GM18951 (cell line): Measurements from ENCODE around the gene DOCK1.
"Not testable (repeated sequence)": the region's sequence is repeated elsewhere in the genome, so short reads cannot be mapped to it uniquely, and the experiment has no call there.

Experiments used
- POLR2A ChIP-seq: IDR thresholded peaks from 4 replicates; pipeline ENCODE4 v1.6.1; 2011; ENCODE audit warnings: mild to moderate bottlenecking; ENCODE audit not compliant: insufficient read length, insufficient read depth; ENCODE audit errors: extremely low read depth
- in situ Hi-C: fragments of 300-500 bp; cut with MboI; formaldehyde crosslinking; loops from one replicate; pipeline ENCODE4 v1.12.0; 2022; ENCODE audit warnings: low sequenced_read_pairs, mixed read lengths, inconsistent platforms; ENCODE audit not compliant: unreplicated experiment

DOCK1 gene

DNA sequence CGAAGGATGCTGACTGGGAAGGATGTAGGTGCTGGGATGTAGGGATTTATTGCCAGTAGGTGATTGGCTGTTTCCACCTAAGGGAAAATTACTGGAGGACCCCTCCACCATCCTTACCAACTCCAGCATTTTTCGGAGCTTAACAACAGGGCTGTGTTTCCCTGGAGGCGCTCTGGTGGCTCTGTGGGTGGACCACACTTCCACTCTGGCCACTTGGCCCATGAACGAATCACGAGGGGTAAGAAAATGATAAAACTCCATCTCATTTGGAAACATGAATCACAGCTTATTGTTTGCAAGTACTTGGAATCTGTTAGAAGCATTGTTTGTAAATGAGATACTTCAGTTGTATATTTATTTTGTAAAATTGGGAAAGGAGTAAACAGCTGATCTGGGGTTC is 3.0 kb downstream of the DOCK1 start:
- no peak for TF ChIP-seq POLR2A
- in situ Hi-C loops: no loop called here

DNA sequence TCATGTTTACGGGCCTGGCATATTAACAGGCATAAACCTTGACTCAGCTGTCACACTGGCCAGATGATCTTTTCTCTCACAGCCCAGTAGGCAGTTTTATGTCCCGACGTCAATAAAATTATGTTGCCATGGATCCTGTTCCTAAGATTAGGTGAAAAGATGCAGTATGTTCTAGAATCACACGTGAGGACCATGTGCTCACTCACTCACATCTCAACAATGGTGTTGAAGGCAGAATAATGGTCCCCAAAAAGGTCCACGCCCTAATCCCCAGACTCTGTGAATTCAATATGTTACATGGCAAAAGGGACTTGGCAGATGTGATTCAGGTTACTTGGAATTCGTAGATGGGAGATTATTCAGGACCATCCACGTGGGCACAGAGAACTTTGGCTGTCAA is 3.5 kb downstream of the DOCK1 start:
- in situ Hi-C loops: no loop called here
- TF ChIP-seq POLR2A: no peak

DNA sequence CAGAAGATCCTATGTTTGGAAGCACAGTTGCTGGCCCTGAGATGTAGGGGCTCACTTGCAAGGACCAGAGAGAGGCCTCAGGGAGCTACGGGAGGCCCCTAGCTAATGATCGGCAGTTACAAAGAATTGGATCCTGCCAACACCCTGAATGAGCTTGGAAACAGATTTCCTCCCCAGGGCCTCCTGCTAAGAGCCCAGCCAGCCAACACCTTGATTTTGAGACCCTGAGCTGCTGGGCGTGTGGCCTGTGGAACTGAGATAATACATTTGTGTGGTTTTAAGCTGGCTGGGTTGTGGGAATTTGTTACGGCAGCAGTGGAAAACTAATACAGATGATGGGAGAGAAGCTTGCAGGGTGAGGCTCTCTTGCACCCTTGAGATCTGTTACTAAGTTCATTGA is 3.9 kb downstream of the DOCK1 start:
- TF ChIP-seq POLR2A: no peak
- in situ Hi-C loops: no loop called here

DNA sequence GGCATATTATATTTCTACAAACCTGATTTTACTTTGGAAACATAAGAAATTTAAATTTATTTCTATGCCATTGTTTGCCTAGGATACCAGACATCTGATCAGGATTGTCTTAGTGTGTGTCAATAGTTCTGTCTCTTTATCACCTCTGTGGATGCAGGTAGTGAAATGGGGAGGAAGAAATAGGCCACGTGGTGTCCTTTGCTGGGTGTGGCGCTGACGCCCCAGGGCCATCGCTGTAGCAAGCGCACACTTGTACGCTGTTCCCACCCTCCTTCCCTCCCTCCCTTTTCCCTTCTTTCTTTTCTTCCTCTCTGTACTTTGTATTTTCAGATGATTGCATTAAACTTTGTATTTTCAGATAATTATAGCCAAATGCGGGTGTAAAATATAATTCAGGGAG is 5.0 kb downstream of the DOCK1 start:
- no peak for TF ChIP-seq POLR2A
- in situ Hi-C loops: no loop called here

DNA sequence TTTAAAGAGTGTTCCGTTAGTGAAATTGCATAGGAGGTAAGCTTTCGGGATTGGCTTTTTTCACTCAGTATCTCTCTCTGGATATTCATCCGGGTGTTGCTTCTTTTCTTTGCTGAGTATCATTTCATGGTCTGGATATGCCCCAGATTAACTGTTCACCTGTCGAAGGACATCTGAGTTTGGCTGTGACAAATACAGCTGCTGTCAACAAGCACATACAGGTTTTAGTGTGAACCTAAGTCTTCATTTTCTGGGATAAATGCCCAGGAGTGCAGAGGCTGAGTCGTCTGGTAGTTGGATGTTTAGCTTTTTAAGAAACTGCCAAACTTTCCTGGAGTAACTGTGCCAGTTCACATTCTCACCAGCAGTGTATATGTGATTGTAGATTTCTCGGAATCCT is 5.6 kb downstream of the DOCK1 start:
- no peak for TF ChIP-seq POLR2A
- in situ Hi-C loops: no loop called here

DNA sequence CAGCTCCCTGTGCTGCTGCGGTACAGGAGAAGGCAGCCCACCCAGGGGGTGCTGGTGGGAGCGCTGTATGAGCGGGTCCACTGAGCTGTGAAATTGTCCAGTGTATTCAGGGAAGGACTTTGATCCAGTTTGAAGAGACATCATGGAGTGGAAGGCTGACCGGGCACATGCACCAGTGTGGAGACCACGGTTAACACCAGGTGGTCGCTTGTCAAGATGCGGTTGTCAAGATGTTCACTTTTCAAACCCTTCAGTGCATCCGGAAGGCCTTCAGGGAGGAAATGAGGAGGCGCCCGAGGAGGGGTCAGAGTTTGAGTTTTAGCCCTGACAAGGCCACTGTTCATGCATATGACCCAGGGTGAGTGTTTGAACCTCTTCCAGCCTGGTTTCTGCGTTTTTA is 6.1 kb downstream of the DOCK1 start:
- in situ Hi-C loops: no loop called here
- no peak for TF ChIP-seq POLR2A

DNA sequence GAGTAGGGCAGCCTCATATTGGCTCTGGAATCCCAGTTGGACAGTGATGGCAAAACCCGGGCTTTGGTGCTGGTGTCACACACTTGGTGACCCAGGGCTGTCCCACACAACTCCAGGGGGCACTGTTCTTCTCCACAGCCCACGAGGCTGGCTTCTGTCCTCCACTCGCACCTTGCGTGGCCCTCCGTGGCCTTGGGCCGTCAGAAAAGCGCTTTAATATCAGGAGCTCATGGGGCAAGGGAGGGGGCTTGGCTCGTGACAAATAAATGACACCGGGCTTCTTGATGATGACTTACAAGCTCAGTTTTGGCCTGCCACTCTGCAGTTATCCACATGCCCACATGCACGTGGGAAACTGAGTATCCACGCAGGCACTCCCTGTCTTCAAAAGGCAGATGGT is 8.1 kb downstream of the DOCK1 start:
- TF ChIP-seq POLR2A: no peak
- in situ Hi-C loops: no loop called here

DNA sequence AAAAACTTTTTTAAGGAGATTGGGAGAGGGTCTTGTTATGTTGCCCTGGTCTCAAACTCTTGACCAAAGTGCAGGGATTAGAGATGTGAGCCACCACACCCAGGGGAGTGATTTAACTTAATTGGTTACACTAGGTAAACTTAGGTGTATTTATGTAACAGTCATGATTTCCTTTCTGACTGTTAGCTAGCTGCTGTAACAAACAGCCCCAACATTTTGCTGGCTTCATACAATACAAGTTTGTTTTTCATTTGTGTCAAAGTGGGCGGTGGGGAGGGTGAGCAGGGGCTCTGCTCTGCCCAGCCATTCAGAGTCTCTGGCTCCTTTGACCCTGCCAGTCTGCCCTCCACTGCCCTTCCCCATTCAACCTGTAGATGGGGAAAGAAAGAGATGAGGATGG is 9.3 kb downstream of the DOCK1 start:
- in situ Hi-C loops: no loop called here
- TF ChIP-seq POLR2A: no peak

DNA sequence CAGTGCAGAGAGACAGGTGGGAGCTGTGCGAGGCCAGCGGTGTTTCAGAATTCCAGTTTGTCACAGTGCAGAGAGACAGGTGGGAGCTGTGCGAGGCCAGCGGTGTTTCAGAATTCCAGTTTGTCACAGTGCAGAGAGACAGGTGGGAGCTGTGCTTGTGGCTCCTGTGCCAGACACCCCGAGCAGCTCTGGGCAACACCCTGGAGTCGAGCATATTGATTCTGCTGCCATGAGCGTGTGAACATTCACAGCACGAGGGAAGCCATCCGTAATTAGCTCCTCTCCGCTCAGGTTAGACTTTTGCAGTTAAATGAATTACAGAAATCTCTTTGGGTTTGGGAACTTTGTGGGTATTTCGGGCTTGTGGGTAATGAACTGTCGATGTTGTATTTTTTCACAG is 11.7 kb downstream of the DOCK1 start:
- in situ Hi-C loops: not testable (repeated sequence)

DNA sequence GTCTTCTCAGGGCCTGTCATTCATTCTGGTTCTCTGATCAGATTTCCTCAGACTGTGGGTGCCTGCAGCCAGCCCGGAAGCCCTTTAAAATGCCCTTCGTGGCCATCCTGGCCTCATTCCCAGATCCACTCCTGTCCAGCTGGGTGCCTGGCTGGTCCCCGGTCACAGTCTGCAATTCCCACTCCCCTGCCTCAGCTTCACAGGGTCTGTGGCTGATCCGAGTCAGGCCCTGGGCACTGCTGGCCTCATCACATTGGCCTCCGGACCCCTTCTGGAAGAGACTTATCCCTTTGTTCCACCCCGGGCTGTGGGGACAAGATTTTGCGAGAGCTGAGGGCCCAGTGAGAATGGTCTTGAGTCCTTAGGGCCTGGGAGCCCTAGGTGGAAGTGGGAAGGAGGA is 12.1 kb downstream of the DOCK1 start:
- no peak for TF ChIP-seq POLR2A
- in situ Hi-C loops: no loop called here

DNA sequence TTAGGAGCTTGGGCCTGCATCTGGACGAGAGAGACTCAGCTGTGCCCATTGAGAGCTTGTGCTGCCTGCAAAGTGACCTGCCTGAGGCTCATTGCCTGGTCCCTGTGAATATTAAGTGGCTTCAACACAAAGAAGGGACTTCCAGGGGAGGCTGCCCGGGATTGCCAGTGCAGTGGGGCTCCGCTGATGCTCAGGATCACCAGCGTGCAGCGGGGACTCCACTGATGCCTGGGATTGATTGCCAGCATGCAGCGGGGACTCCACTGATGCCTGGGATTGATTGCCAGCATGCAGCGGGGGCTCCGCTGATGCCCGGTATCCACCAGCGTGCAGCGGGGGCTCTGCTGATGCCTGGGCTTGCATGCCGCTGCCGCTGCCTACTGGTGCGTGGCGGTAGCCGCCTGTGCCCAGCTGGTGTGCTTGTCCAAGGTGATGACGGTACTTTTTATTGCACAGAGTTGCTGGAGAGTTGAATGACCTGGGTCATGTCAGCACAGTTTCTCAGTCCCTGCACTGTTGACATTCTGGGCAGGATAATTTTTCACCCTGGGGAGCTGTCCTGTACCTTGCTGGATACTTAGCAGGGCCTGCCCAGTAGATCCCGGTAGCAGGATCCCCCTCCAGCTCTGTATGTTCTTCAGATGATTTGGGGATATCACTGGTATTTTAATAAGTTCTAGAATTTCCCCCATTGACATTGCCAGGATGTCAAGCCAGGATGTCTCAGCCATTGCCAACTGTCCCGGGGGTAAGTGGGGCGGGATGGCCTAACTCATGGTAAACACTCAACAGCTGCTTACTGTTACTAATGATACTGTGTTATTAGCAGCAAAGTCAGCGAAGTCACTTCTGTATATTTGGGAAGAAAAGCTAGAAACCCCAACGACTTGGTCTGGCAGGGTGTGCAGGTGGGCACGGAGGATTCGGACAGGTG is 13.0 kb downstream of the DOCK1 start:
- in situ Hi-C loops: no loop called here
- no peak for TF ChIP-seq POLR2A

DNA sequence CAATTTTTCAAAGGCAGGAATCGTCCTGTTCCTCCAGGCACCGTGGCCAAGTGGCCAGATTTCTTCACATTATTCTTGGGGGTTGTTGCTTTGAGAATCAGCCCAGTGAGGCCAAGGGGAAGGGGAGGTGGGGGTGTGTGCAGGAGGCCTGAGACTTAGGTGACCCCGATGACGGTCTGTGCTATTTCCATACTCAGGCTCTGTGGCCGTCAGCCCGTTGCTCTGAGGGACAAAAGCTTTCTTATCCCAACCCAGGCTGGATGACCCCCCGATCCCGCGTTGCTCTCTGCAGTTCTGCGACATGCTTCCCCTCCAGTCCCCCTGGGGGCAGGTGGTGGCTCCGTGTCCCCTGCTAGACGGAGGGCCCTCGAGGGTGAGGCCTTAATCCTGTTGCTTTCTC is 14.2 kb downstream of the DOCK1 start:
- in situ Hi-C loops: no loop called here

DNA sequence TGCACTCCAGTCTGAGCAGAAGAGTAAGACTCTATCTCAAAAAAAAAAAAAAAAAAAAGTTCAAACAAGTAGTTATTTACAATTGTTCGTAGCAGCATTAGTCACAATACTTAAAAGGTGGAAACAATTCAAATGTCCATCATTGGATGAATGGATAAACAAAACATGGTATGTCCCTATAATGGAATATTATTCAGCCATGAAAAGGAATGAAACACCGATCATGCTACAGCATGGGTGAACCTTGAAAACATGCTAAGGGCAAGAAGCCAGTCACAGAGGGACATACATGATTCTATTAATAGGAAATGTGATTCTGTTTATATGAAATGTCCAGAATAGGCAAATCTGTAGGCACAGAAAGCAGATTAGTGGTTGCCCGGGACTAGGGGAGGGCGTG is 15.9 kb downstream of the DOCK1 start:
- no peak for TF ChIP-seq POLR2A
- in situ Hi-C loops: no loop called here

More for the DNA sequence above, 14.2 kb downstream of the DOCK1 start:
- no peak for TF ChIP-seq POLR2A

DNA sequence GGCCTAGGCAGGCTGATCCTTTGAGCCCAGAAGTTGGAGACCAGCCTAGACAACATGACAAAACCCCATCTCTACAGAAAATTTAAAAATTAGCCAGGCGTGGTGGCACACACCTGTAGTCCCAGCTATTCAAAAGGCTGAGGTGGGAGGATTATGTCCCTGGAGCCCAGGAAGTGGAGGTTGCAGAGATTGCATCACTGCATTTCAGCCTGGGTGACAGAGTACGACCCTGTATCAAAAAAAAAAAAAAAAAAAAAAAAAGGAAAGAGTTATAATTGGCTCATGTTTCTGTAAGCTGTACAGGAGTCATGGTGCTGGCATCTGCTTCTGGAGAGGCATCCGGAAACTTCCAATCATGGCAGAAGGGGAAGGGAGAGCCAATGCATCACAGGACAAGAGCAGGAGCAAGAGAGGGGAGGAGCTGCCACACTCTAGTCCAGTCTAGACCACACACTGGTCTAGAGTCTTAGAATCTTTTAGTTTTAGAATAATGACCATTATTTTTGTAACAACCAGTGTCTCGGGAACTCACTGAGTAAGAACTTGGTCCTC is 16.8 kb downstream of the DOCK1 start:
- in situ Hi-C loops: no loop called here
- no peak for TF ChIP-seq POLR2A
